HL-60 (cell line): ENCODE results near the gene AOPEP.

ENCODE experiments used
- DNase-seq, 2 experiments: peaks; one replicate each; pipeline ENCODE4 v3.0.0-alpha.2; 2010 to 2020; ENCODE audit warnings: low read depth in 1 of 2, low spot score in 1 of 2
- H3K27ac ChIP-seq: fragments of 250-450 bp; sonication (Bioruptor Pico); replicated peaks from 2 replicates; pipeline ENCODE4 v1.5.1; 2020; ENCODE audit warnings: mild to moderate bottlenecking, moderate library complexity
- H3K27me3 ChIP-seq: fragments of 250-450 bp; sonication (Bioruptor Pico); 2 replicates; pipeline ENCODE4 v1.5.1; 2021; ENCODE audit warnings: mild to moderate bottlenecking, moderate library complexity; ENCODE audit not compliant: insufficient read depth, poor library complexity, severe bottlenecking
- H3K4me3 ChIP-seq: replicated peaks from 2 replicates; pipeline ENCODE4 v1.5.1; 2011; ENCODE audit warnings: mild to moderate bottlenecking, control low read depth, low read length; ENCODE audit not compliant: insufficient read depth
- GABPA ChIP-seq: IDR thresholded peaks from 2 replicates; pipeline ENCODE4 v1.6.1; 2012; ENCODE audit warnings: low read depth
- POLR2AphosphoS5 ChIP-seq: IDR thresholded peaks from 2 replicates; pipeline ENCODE4 v1.6.1; 2012; ENCODE audit warnings: low read depth
- SPI1 ChIP-seq: IDR thresholded peaks from 2 replicates; pipeline ENCODE4 v1.6.1; 2012; ENCODE audit warnings: low read depth, mild to moderate bottlenecking, borderline replicate concordance
- TF ChIP-seq, protein P1 (sequence below): IDR thresholded peaks from one replicate; pipeline ENCODE4 v1.5.1; 2011; ENCODE audit warnings: low read length, control low read depth, inconsistent platforms; ENCODE audit not compliant: insufficient read depth
- TF ChIP-seq, protein P2 (sequence below): IDR thresholded peaks from 2 replicates; pipeline ENCODE4 v1.6.1; 2012; ENCODE audit warnings: low read depth; ENCODE audit not compliant: insufficient replicate concordance

AOPEP gene

DNA sequence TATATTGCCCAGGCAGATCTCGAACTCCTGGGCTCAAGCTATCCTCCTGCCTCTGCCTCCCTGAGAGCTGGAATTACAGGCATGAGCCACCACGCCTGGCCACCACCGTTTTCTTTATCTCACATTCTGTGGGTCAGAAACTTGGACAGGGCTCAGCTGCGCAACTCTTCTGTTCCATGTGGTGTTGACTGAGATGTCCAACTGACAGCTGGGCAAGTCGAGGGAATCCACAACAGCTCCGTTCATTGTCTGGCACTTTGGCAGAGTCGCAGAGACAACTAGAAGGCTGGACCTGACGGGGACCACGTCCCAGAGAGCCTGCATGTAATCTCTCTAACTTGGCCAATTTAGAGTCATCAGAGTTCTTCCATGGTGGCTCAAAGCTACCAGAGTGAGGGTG is 36.2 kb upstream of the AOPEP start:
- Histone ChIP-seq H3K4me3 (no peak overlapping the region), H3K27me3 (no peaks in the 10 kb centered on the region), H3K27ac (no peak overlapping the region)
- TF ChIP-seq GABPA (no peak), SPI1 (no peak), POLR2AphosphoS5 (no peak)
- TF ChIP-seq, protein P1, sequence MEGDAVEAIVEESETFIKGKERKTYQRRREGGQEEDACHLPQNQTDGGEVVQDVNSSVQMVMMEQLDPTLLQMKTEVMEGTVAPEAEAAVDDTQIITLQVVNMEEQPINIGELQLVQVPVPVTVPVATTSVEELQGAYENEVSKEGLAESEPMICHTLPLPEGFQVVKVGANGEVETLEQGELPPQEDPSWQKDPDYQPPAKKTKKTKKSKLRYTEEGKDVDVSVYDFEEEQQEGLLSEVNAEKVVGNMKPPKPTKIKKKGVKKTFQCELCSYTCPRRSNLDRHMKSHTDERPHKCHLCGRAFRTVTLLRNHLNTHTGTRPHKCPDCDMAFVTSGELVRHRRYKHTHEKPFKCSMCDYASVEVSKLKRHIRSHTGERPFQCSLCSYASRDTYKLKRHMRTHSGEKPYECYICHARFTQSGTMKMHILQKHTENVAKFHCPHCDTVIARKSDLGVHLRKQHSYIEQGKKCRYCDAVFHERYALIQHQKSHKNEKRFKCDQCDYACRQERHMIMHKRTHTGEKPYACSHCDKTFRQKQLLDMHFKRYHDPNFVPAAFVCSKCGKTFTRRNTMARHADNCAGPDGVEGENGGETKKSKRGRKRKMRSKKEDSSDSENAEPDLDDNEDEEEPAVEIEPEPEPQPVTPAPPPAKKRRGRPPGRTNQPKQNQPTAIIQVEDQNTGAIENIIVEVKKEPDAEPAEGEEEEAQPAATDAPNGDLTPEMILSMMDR: no peak
- TF ChIP-seq, protein P2, sequence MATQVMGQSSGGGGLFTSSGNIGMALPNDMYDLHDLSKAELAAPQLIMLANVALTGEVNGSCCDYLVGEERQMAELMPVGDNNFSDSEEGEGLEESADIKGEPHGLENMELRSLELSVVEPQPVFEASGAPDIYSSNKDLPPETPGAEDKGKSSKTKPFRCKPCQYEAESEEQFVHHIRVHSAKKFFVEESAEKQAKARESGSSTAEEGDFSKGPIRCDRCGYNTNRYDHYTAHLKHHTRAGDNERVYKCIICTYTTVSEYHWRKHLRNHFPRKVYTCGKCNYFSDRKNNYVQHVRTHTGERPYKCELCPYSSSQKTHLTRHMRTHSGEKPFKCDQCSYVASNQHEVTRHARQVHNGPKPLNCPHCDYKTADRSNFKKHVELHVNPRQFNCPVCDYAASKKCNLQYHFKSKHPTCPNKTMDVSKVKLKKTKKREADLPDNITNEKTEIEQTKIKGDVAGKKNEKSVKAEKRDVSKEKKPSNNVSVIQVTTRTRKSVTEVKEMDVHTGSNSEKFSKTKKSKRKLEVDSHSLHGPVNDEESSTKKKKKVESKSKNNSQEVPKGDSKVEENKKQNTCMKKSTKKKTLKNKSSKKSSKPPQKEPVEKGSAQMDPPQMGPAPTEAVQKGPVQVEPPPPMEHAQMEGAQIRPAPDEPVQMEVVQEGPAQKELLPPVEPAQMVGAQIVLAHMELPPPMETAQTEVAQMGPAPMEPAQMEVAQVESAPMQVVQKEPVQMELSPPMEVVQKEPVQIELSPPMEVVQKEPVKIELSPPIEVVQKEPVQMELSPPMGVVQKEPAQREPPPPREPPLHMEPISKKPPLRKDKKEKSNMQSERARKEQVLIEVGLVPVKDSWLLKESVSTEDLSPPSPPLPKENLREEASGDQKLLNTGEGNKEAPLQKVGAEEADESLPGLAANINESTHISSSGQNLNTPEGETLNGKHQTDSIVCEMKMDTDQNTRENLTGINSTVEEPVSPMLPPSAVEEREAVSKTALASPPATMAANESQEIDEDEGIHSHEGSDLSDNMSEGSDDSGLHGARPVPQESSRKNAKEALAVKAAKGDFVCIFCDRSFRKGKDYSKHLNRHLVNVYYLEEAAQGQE: no peak
- no peak for DNase-seq

DNA sequence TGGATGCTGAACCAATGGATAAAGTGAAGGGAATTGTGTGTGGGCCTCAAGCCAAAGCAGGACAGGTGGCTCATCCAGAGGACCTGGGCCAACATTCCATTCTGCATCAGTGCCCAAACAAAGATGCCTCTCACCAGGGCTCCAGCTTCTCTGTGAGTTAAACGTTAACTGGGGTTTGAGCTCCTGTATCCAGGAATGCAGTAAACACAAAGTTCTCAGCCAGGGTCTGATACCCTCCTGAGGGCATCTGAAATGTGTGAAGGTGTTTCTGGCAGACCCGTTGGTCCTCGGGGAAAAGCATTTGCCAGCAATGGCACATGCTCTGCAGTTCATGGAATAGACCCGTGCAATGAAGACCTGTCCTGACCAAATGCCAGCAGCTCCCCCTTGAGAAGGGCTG is 33.9 kb upstream of the AOPEP start:
- Histone ChIP-seq H3K27ac (no peak overlapping the region), H3K4me3 (no peak overlapping the region), H3K27me3 (no peaks in the 10 kb centered on the region)
- TF ChIP-seq, protein P1: no peak
- no peak for TF ChIP-seq SPI1
- no peak for DNase-seq

DNA sequence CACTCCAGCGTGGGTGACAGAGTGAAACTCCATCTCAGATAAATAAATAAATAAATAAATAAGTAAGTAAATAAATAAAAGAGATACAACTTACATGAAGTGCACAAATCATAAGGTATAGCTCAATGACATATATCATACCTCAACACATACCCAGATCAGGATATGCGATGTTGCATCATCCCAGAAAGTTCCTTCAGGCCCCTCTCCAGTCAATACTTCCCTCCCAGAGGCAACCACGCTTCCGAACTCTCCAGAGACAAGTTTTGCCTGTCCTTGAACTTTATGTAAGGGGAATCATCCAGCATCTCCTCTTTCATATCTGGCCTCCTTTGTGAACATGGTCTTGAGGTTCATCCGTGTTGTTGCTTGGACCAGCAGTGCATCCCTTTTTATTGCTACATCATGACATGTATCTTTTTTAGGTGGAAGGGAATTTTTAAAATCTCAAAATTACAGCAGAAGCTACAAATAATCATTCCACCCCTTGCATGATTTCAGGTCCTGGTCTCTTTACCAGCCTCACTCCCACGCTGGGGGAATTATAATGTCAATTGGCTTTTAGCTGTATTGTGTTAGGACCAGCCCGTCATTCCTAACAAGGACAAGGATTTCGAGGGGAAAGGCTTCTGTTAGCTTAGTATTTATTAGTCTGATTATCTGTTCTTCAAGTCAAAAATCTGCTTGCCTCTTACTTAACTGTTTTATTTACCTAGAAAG is 32.9 kb upstream of the AOPEP start:
- no peak for TF ChIP-seq SPI1
- no peak for TF ChIP-seq GABPA
- TF ChIP-seq POLR2AphosphoS5: no peak
- TF ChIP-seq, protein P1: no peak
- TF ChIP-seq, protein P2: no peak
- DNase-seq: no peak
- Histone ChIP-seq H3K27ac (no peak overlapping the region), H3K27me3 (no peaks in the 10 kb centered on the region), H3K4me3 (no peak overlapping the region)

DNA sequence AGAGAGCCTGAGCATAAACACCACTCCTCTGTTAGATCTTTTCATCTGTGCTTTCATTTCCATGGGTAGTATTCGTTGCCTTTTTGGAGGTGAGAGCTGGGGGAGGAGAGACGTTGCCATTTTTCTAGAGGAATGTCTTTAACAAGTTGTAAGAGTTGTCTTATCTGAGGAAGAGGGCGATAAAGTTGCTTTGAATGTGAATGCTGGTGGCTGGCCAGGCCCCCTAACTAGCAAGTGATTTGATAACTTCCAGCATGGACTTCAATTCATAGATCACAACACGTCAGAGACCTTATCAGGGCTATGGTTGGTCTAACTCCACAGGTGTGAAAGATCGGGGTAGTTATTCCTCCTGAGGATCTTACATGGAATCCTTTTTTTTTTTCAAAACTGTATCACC is 30.0 kb upstream of the AOPEP start:
- Histone ChIP-seq H3K4me3 (no peak overlapping the region), H3K27me3 (no peaks in the 10 kb centered on the region), H3K27ac (no peak overlapping the region)
- no peak for DNase-seq
- TF ChIP-seq SPI1 (no peak), POLR2AphosphoS5 (no peak)
